Pons (tissue), 1 donor: ENCODE data around the gene PTPN6.

Experiments used
- DNase-seq: peaks from one replicate; pipeline ENCODE4 v3.0.0-alpha.2; 2016; ENCODE audit warnings: low spot score

Gene PTPN6

GRCh38 chr12:6941782-6942181 lies 9.4 kb upstream of the PTPN6 start:
- no peak for DNase-seq

GRCh38 chr12:6942331-6942665 lies 8.9 kb upstream of the PTPN6 start:
- DNase-seq, result no peak

- DNase-seq, result no peak
Measured at GRCh38 chr12:6943389-6943721, 7.8 kb upstream of the PTPN6 start.

- peak; percentile 98 for DNase-seq
Measured at GRCh38 chr12:6943722-6944380, 7.3 kb upstream of the PTPN6 start, which contains the start of the genes C12orf57 and RNU7-1. Gene C12orf57 (plus strand): TSS chr12:6944022. CDS start chr12:6944122, 100 bp downstream. Gene RNU7-1 (plus strand): TSS chr12:6943816.

GRCh38 chr12:6944381-6945186 lies 6.6 kb upstream of the PTPN6 start:
- DNase-seq, result peak; percentile 93

- DNase-seq, result no peak
Measured at GRCh38 chr12:6945613-6946012, 5.5 kb upstream of the PTPN6 start.

GRCh38 chr12:6946033-6946919 lies 4.9 kb upstream of the PTPN6 start:
- DNase-seq, result no peak

- no peak for DNase-seq
Measured at GRCh38 chr12:6946920-6947374, 4.2 kb upstream of the PTPN6 start.

GRCh38 chr12:6947615-6948014 lies 3.5 kb upstream of the PTPN6 start:
- no peak for DNase-seq

- no peak for DNase-seq
Measured at GRCh38 chr12:6948873-6949594, 2.1 kb upstream of the PTPN6 start.

- DNase-seq, result no peak
Measured at GRCh38 chr12:6950401-6950801, 755 bp upstream of the PTPN6 start.

- DNase-seq, result no peak
Measured at GRCh38 chr12:6951551-6952120, 480 bp downstream of the PTPN6 start.

GRCh38 chr12:6952121-6952862 lies 1.1 kb downstream of the PTPN6 start:
- no peak for DNase-seq

GRCh38 chr12:6952863-6953441 lies 1.8 kb downstream of the PTPN6 start:
- DNase-seq, result no peak

- DNase-seq, result peak; percentile 81
Measured at GRCh38 chr12:6953442-6954315, 2.5 kb downstream of the PTPN6 start.

- no peak for DNase-seq
Measured at GRCh38 chr12:6954316-6955107, 3.4 kb downstream of the PTPN6 start.

GRCh38 chr12:6955108-6956020 lies 4.2 kb downstream of the PTPN6 start:
- DNase-seq, result no peak
